Stimulated activated CD4-positive, alpha-beta T cell treated with anti-CD3 and anti-CD28 coated beads, Interleukin-15, amount 100 ng/mL, for 48 hours (primary cell): ENCODE results near the gene HAVCR2.

Experiments used
- DNase-seq, 2 donors: peaks; one replicate each; pipeline ENCODE4 v3.0.0-alpha.2; 2020; ENCODE audit warnings: low read depth in 2 of 2

The HAVCR2 gene

GRCh38 chr5:157108976-157109375 is at the start of gene HAVCR2:
HAVCR2 (minus strand) TSS chr5:157109044; CDS start chr5:157108983, 61 bp downstream.
- DNase-seq: peak; percentile 26 to 52

- no peak for DNase-seq
These were observed 48.5 kb upstream of the HAVCR2 start for GRCh38 chr5:157157293-157157891.

GRCh38 chr5:157155297-157155696 is 46.5 kb upstream of the HAVCR2 start:
- DNase-seq: no peak

GRCh38 chr5:157150995-157151394 is 42.2 kb upstream of the HAVCR2 start:
- no peak for DNase-seq

- peak; percentile 60 to 84 for DNase-seq
These were observed 40.1 kb upstream of the HAVCR2 start for GRCh38 chr5:157148734-157149615.

- peak; percentile 36 to 50 for DNase-seq
These were observed 34.5 kb upstream of the HAVCR2 start for GRCh38 chr5:157143127-157143971.

- peak; percentile 89 for DNase-seq
These were observed 33.7 kb upstream of the HAVCR2 start, which contains the start of gene MED7 for GRCh38 chr5:157142317-157143126. MED7 (minus strand) TSS chr5:157142865; CDS start chr5:157139431, 3,434 bp downstream.

- DNase-seq: no peak
These were observed 28.8 kb upstream of the HAVCR2 start for GRCh38 chr5:157137691-157138090.

GRCh38 chr5:157132281-157132612 is 23.4 kb upstream of the HAVCR2 start:
- DNase-seq: no peak

GRCh38 chr5:157130925-157131324 is 22.1 kb upstream of the HAVCR2 start:
- no peak for DNase-seq

- no peak for DNase-seq
These were observed 12.9 kb upstream of the HAVCR2 start for GRCh38 chr5:157121709-157122108.

- DNase-seq: no peak
These were observed 11.3 kb upstream of the HAVCR2 start for GRCh38 chr5:157120102-157120501.

GRCh38 chr5:157116483-157116954 is 7.7 kb upstream of the HAVCR2 start:
- DNase-seq: peak in 1 of 2 donors; percentile 26

- DNase-seq: no peak
These were observed 6.7 kb upstream of the HAVCR2 start for GRCh38 chr5:157115502-157115901.

GRCh38 chr5:157115012-157115411 is 6.2 kb upstream of the HAVCR2 start:
- DNase-seq: no peak

- no peak for DNase-seq
These were observed 4.2 kb upstream of the HAVCR2 start for GRCh38 chr5:157113002-157113401.

GRCh38 chr5:157109744-157110143 is 900 bp upstream of the HAVCR2 start:
- peak in 1 of 2 donors; percentile 13 for DNase-seq

GRCh38 chr5:157107508-157107907 is 1.3 kb downstream of the HAVCR2 start:
- no peak for DNase-seq

- peak in 1 of 2 donors; percentile 25 for DNase-seq
These were observed 2.0 kb downstream of the HAVCR2 start for GRCh38 chr5:157106630-157107461.

- peak in 1 of 2 donors; percentile 22 for DNase-seq
These were observed 8.6 kb downstream of the HAVCR2 start for GRCh38 chr5:157100140-157100679.
